HG03571 (cell line): Measurements from ENCODE around the gene WFDC10B.
"Not testable (repeated sequence)": the region's sequence is repeated elsewhere in the genome, so short reads cannot be mapped to it uniquely, and the experiment has no call there.

ENCODE experiments used
- ATAC-seq: cut with Tn5 transposase; IDR thresholded peaks from one replicate; pipeline ENCODE4 v1.9.1; 2021; ENCODE audit not compliant: unreplicated experiment

WFDC10B gene

GRCh38 chr20:45649312-45649863 lies 55.4 kb downstream of the WFDC10B start:
- no peak for ATAC-seq

GRCh38 chr20:45647441-45648050 lies 57.3 kb downstream of the WFDC10B start:
- no peak for ATAC-seq

GRCh38 chr20:45646875-45647274 lies 57.9 kb downstream of the WFDC10B start:
- ATAC-seq, result no peak

- ATAC-seq, result not testable (repeated sequence)
Measured at GRCh38 chr20:45645869-45646268, 59.0 kb downstream of the WFDC10B start.

- not testable (repeated sequence) for ATAC-seq
Measured at GRCh38 chr20:45641076-45641475, 63.7 kb downstream of the WFDC10B start.

- no peak for ATAC-seq
Measured at GRCh38 chr20:45639687-45640086, 65.1 kb downstream of the WFDC10B start.

GRCh38 chr20:45636513-45636912 lies 68.3 kb downstream of the WFDC10B start:
- ATAC-seq, result no peak
